ENCODE data around the gene CELF2.

DNA sequence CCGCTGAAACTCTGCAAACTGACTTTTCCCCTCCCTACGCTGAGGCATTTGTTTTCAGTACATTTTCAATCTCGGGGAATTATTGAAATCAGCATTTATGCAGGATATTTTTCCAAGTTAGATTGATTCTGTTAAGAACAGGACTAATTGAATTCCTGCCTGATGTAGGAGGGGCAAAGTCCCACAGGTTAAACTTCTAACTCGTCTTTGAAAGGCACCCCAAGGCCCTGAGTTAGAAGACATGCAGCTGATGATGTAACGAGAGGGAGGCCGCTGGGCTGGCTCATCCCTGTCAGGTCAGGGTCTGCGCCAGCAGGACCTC, 253.1 kb downstream of the CELF2 start:
- TF ChIP-seq BACH2 (CRISPR knock-in tag; IDR thresholded peaks at IDR 0.05; ENCODE audit: borderline replicate concordance) (no peak), ZFP3 (CRISPR knock-in tag; IDR thresholded peaks at IDR 0.05) (no peak), OSR1 (CRISPR knock-in tag; IDR thresholded peaks at IDR 0.05) (no peak), RARB (CRISPR knock-in tag; IDR thresholded peaks at IDR 0.05) (no peak), ISL1 (CRISPR knock-in tag; IDR thresholded peaks at IDR 0.05) (no peak), ARNTL (CRISPR knock-in tag; IDR thresholded peaks at IDR 0.05; ENCODE audit: borderline replicate concordance, low read depth) (no peak), ZFP30 (CRISPR knock-in tag; IDR thresholded peaks at IDR 0.05) (no peak), ZC3H10 (CRISPR knock-in tag; IDR thresholded peaks at IDR 0.05) (no peak), PATZ1 (CRISPR knock-in tag; IDR thresholded peaks at IDR 0.05; ENCODE audit: borderline replicate concordance) (no peak), PPARA (CRISPR knock-in tag; IDR thresholded peaks at IDR 0.05; ENCODE audit: borderline replicate concordance) (no peak)
- TF ChIP-seq, protein P1, sequence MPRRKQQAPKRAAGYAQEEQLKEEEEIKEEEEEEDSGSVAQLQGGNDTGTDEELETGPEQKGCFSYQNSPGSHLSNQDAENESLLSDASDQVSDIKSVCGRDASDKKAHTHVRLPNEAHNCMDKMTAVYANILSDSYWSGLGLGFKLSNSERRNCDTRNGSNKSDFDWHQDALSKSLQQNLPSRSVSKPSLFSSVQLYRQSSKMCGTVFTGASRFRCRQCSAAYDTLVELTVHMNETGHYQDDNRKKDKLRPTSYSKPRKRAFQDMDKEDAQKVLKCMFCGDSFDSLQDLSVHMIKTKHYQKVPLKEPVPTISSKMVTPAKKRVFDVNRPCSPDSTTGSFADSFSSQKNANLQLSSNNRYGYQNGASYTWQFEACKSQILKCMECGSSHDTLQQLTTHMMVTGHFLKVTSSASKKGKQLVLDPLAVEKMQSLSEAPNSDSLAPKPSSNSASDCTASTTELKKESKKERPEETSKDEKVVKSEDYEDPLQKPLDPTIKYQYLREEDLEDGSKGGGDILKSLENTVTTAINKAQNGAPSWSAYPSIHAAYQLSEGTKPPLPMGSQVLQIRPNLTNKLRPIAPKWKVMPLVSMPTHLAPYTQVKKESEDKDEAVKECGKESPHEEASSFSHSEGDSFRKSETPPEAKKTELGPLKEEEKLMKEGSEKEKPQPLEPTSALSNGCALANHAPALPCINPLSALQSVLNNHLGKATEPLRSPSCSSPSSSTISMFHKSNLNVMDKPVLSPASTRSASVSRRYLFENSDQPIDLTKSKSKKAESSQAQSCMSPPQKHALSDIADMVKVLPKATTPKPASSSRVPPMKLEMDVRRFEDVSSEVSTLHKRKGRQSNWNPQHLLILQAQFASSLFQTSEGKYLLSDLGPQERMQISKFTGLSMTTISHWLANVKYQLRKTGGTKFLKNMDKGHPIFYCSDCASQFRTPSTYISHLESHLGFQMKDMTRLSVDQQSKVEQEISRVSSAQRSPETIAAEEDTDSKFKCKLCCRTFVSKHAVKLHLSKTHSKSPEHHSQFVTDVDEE (CRISPR knock-in tag; IDR thresholded peaks at IDR 0.05): no peak

Measured in SK-N-SH treated with all-trans-retinoic acid at 6 μM for 48 hours (cell line).